NT2/D1 (cell line): ENCODE data around the gene CDYL.

ENCODE experiments used
- DNase-seq: peaks from one replicate; pipeline ENCODE4 v3.0.0-alpha.2; 2011; ENCODE audit warnings: low read depth, low spot score
- H3K27me3 ChIP-seq: 2 replicates; pipeline ENCODE4 v1.6.0; 2011; ENCODE audit warnings: mild to moderate bottlenecking; ENCODE audit not compliant: insufficient read length, insufficient read depth
- H3K36me3 ChIP-seq: 2 replicates; pipeline ENCODE4 v1.6.1; 2011; ENCODE audit warnings: mild to moderate bottlenecking, low read length, mixed read lengths; ENCODE audit not compliant: insufficient read depth, insufficient read length
- H3K4me1 ChIP-seq: 2 replicates; pipeline ENCODE4 v1.5.1; 2011; ENCODE audit not compliant: insufficient read depth, insufficient read length
- H3K4me3 ChIP-seq: 2 replicates; pipeline ENCODE4 v1.5.1; 2011; ENCODE audit warnings: low read depth; ENCODE audit not compliant: insufficient read length
- H3K9ac ChIP-seq: 2 replicates; pipeline ENCODE4 v1.6.0; 2011; ENCODE audit warnings: low read depth; ENCODE audit not compliant: insufficient read length
- H3K9me3 ChIP-seq: 2 replicates; pipeline ENCODE4 v1.5.1; 2011; ENCODE audit warnings: mild to moderate bottlenecking, low read length; ENCODE audit not compliant: insufficient read depth
- SUZ12 ChIP-seq: IDR thresholded peaks from 2 replicates; pipeline ENCODE4 v1.6.1; 2011; ENCODE audit not compliant: insufficient read length, insufficient read depth; ENCODE audit errors: extremely low read depth
- YY1 ChIP-seq: IDR thresholded peaks from 2 replicates; pipeline ENCODE4 v1.6.1; 2011; ENCODE audit not compliant: insufficient read length, insufficient read depth
- ZNF274 ChIP-seq: IDR thresholded peaks from 2 replicates; pipeline ENCODE4 v1.6.1; 2011; ENCODE audit warnings: mild to moderate bottlenecking, low read depth, low read length

CDYL gene

DNA sequence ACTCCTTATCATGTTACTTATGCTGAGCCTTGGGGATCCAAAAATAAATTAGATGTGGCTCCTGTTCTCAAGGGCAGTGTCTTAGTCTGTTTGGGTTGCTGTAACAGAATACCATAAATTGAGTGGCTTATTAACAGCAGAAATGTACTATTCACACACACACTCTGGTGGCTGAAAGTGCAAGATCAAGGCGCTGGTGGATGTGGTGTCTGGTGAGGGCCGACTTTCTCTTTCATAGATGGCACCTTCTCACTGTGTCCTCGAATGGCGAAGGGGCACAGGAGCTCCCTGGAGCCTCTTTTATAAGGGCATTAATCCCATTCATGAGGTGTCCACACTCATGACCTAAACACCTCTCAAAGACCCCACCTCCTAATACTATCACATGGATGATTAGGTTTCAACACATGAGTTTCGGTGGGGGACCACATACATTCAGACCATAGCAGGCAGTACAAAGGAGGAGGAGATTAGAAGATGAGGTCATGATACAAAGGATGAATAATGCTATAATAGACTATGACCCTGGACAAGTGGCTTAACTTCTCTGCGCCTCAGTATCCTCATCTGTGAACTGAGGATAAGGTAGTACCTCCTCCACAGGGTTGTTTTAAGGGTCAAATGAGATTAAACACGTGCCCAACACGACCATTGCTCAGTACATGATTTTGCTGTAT is 193.5 kb downstream of the CDYL start:
- H3K36me3 ChIP-seq, result no peaks in the 10 kb centered on the region
- H3K9me3 ChIP-seq, result no peaks in the 10 kb centered on the region
- no peaks in the 10 kb centered on the region for H3K27me3 ChIP-seq
- no peak overlapping the region for H3K9ac ChIP-seq
- no peak for DNase-seq
- peaks cover 3% of the 10 kb centered on the region for H3K4me1 ChIP-seq
- no peak overlapping the region for H3K4me3 ChIP-seq
- TF ChIP-seq YY1 (no peak), SUZ12 (no peak), ZNF274 (no peak)

DNA sequence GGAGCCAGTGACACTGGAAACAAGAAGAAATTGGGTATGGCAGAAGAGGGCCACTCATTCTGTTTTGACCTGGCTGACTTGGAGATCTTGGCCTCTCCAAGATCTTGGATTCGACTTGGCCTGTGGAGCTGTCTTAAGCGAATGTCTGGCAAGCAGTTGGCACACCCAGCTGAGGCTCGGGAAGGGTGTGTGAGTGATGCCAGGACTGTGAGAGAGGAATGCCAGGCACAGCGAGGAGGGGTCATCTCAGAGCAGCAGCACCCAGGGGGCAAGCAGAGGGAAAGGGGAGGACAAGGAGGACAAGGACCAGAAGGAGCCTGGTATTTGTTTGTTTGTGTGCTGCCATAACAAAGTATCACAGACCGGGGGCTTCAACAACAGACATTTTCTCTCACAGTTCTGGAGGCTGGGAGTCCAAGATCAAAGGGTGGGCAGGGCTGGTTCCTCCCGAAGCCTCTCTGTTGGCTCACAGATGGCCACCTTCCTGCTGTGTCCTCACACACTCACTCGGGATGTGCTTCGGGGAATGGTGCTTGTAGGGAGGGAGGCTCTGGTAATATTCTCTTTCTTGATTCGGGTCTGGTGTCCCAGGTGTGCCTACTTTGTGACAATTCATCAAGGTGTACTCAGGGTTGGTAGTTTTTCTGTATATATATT is 194.7 kb downstream of the CDYL start:
- no peaks in the 10 kb centered on the region for H3K9me3 ChIP-seq
- H3K4me3 ChIP-seq, result no peak overlapping the region
- peaks cover 2% of the 10 kb centered on the region for H3K4me1 ChIP-seq
- TF ChIP-seq YY1 (no peak), SUZ12 (no peak), ZNF274 (no peak)
- H3K9ac ChIP-seq, result no peak overlapping the region
- H3K27me3 ChIP-seq, result no peaks in the 10 kb centered on the region
- DNase-seq, result no peak
- H3K36me3 ChIP-seq, result no peaks in the 10 kb centered on the region

DNA sequence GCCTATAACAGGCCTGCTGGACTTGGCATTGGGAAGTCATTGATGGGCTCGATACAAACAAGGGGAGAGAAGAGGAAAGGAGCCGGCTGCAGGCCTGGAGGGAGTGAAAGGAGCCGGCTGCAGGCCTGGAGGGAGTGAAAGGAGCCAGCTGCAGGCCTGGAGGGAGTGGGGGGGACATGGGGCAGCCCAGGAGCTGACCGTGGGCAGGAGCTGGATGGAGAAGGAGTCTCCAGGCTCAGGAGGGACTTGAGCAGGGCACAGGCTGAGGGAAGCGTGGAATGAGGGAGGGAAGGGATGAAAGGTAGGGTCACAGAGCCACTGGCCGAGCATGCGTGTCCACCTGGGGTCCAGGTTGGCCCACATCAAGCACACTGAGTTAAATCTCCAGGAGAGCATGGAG is 195.6 kb downstream of the CDYL start:
- Histone ChIP-seq H3K27me3 (no peaks in the 10 kb centered on the region), H3K9me3 (no peaks in the 10 kb centered on the region), H3K36me3 (no peaks in the 10 kb centered on the region), H3K4me3 (no peak overlapping the region), H3K4me1 (no peaks in the 10 kb centered on the region), H3K9ac (no peak overlapping the region)
- TF ChIP-seq ZNF274 (no peak), YY1 (no peak), SUZ12 (no peak)
- no peak for DNase-seq

DNA sequence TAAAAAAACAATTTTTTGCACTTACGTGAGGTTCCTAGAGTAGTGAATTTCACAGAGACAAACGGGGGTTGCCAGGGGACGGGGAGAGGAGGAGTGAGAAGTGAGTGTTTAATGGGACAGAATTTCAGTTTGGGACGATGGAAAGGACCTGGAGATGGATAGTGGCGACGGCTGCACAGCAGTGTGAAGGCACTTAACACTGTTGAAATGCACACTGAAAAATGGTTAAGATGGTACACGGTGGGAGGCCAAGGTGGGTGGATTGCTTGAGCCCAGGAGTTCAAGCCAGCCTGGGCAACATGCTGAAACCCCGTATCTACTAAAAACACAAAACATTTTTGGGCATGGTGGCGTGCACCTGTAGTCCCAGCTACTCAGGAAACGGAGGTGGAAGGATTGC is 196.2 kb downstream of the CDYL start:
- Histone ChIP-seq H3K4me1 (no peaks in the 10 kb centered on the region), H3K9ac (no peak overlapping the region), H3K36me3 (no peaks in the 10 kb centered on the region), H3K27me3 (no peaks in the 10 kb centered on the region), H3K9me3 (no peaks in the 10 kb centered on the region), H3K4me3 (no peak overlapping the region)
- TF ChIP-seq YY1 (no peak), SUZ12 (no peak), ZNF274 (no peak)
- no peak for DNase-seq

DNA sequence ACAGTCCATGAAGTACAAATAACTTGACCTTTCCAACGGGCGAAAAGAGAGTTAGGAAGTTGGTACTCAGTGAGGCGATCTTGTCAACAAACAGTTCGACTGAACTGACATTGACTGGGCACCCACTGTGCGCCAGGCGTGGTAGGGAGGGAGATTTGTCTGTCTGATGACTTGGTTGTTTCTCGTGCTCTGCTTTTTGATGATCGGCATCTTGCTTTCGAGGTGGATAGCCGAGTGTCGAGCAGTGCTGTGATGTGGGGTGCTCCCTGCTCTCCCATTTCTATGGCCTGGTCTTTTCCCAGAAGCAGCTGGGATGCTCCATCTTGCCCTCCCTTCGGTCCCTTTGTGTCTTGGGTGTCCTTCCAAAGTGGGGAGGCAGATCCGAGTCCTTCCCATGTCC is 197.2 kb downstream of the CDYL start:
- H3K27me3 ChIP-seq, result no peaks in the 10 kb centered on the region
- H3K9me3 ChIP-seq, result no peaks in the 10 kb centered on the region
- no peak overlapping the region for H3K4me3 ChIP-seq
- no peaks in the 10 kb centered on the region for H3K4me1 ChIP-seq
- DNase-seq, result no peak
- H3K36me3 ChIP-seq, result no peaks in the 10 kb centered on the region
- TF ChIP-seq YY1, result no peak
- no peak for TF ChIP-seq ZNF274
- TF ChIP-seq SUZ12, result no peak
- no peak overlapping the region for H3K9ac ChIP-seq

DNA sequence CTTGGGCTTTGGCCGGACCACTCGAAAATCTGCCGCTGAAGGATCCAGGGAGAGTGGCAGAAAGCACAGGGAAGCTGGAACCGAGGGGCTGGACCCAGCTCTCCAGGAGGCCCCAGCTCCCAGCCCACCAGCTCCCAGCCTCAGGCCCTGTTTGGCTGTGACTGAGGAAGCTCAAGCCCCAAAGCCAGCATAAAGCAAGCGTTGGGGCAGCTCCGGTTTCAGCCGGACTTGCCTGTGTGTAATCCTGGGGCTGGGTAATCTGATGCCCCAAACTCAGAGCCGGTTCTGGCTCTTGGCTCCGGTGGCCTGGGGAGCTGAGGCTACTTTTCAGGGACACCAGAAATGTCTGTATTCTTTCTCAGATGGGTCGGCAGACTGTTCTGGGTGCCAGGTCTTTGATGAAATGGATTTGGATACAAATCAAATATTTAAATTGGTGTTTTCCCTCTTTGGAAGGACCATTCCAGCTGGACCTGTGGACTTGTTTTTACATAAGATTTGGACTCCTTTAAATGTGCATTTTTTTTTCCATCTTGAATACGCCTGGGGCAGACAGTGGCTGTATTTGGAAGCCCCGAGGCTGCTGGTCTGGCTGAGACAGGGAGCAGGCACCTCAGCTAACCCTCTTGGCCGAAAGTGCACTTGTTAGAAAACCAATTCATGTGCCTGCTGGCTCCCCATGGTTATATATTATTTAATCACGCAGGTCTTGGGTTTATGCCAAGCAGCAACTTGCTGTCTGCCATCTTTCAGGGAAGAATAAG is 198.0 kb downstream of the CDYL start:
- Histone ChIP-seq H3K9me3 (peaks cover 6% of the 10 kb centered on the region; the same call in 1 of the 2 replicates), H3K9ac (peak overlapping the region; percentile 42), H3K4me1 (no peaks in the 10 kb centered on the region), H3K4me3 (no peak overlapping the region), H3K36me3 (no peaks in the 10 kb centered on the region), H3K27me3 (no peaks in the 10 kb centered on the region)
- TF ChIP-seq YY1, result no peak
- TF ChIP-seq ZNF274, result no peak
- no peak for TF ChIP-seq SUZ12
- DNase-seq, result no peak

DNA sequence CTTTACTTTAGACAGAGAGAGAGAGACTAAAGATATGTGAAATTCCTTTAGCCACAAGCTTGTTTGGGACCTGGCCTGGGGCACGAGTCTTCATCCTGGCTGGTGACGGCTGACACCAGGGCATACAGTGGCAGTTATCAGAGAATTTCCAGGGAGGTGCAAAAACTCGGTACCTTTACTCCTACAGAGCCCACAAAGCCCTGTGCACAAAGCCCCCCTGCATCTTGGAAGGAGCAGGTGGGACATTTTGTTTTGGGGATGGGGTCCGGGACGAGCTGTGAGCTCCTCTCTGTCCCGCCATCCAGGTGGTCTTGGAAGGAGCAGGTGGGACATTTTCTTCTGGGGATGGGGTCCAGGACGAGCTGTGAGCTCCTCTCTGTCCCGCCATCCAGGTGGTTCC is 198.8 kb downstream of the CDYL start:
- Histone ChIP-seq H3K27me3 (no peaks in the 10 kb centered on the region), H3K4me1 (no peaks in the 10 kb centered on the region), H3K9me3 (peaks cover 12% of the 10 kb centered on the region; the same call in 1 of the 2 replicates), H3K36me3 (no peaks in the 10 kb centered on the region), H3K9ac (no peak overlapping the region), H3K4me3 (no peak overlapping the region)
- DNase-seq, result no peak
- TF ChIP-seq ZNF274 (no peak), YY1 (no peak), SUZ12 (no peak)
